Erythroblast (primary cell): ENCODE data around the gene CCDC197.
A peak's percentile ranks its signal among the peaks of the same experiment; 100 is the strongest.

Experiments
- DNase-seq, 2 experiments: peaks; one replicate each; lab custom pipeline; 2025; lab: John Stamatoyannopoulos, UW
- GATA1 ChIP-seq: IDR thresholded peaks from 2 replicates; pipeline ENCODE4 v1.6.1; 2011; ENCODE audit warnings: low read depth, mild to moderate bottlenecking, control low read depth, low read length, moderate library complexity
- POLR2A ChIP-seq: IDR thresholded peaks from 2 replicates; pipeline ENCODE4 v1.6.1; 2011; ENCODE audit warnings: mild to moderate bottlenecking, low read length

The CCDC197 gene

DNA sequence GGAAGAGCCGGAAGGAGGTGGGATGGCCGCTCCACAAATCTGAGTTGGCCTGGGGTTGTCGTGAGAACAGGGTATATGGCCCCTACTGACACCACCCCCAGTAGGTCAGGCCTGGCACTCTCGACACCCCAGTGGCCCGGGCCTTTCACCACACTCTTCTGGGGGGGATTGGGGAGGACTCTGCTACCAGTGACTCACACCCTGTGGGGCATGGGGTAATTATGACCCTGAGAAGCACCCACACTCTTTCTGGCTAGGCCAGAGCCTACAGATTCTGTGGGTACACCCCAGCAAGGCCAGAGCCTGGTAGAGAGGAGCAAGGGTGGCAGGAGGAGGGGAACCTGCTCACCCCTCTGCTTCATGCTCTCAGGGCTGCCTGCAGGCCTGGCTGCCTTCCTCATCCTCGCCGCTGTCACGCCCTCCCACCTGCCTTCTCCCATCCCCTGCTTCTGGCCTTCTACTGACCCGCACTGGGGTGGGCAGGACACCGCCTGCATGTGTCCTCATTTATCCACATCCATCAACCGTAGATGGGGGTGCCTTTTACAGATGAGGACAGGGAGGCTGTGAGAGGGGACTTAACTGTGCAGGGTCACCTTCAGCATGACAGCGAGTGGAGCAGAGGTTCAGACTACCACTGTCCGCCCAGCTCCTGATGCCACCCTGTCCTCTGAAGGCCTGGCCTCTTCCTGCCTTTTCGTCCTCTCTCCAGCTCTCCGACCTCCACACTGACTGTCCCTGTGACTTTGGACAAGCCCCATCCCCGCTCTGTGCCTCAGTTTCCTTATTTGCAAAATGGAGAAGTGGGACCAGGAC is 39.1 kb upstream of the CCDC197 start:
- TF ChIP-seq GATA1, result no peak
- no peak for TF ChIP-seq POLR2A
- no peak for DNase-seq

- no peak for TF ChIP-seq GATA1
- no peak for TF ChIP-seq POLR2A
- DNase-seq, result no peak
Measured at GRCh38 chr14:93958567-93959238, 38.4 kb upstream of the CCDC197 start.

DNA sequence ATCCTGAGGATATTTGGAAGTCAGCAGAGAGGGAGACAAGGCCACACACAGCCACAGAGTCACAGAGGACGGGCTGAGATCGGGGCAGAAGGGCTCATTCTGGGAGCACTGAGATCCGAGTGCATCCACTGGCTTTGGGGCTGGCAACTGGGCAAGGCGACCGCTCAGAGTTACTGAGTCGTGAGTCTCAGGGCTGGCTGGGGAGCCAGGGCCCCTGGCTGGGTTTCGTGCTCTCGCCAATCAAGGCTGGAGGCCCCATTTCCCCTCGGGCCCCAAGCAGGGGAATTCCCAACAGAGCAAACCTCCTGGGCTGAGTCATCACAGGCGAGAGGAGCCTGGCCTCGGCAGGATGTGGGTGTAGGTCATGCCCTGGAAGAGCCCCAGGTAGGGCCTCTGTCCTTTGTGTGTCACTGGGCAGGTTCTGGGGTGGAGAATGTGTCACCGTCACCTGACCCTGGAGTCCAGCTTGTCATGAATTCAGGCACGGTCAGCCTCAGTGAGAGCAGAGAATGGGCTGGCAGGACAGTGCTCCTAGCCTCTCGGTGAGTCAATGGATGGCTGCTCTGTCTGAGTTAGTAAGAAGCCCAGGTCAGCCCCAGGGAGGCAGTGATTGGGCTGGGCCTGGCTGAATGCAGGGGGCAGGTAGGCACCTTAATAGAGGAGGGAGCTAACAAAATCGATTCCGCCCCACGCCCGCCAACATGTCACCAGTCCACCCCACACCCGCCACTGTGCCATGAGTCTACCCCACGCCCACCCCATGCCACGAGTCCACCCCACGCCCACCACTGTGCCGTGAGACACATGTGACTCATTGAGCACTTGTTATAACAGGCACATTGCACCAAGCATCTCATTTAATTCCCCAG is 37.6 kb upstream of the CCDC197 start:
- TF ChIP-seq GATA1, result no peak
- TF ChIP-seq POLR2A, result no peak
- DNase-seq, result peak in 1 of 2 experiments; percentile 6

DNA sequence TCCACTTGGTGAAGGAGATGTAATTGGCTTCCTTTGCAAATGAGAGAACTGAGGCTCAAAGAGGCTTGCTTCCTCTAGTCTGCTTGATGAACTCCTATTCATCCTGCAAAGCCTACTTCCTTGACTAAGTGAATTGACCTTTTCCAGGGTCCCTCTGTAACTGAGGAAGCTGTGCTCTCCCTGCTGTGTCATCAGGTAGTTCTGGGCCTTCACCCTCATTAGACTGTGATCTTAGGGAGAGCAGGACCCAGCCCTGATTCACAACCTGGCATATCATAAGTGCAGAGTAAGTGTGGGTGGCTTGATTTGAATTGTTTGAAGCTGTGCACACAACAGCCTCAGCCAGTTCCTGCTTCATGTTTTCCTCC is 37.0 kb upstream of the CCDC197 start:
- no peak for DNase-seq
- TF ChIP-seq POLR2A (no peak), GATA1 (no peak)

DNA sequence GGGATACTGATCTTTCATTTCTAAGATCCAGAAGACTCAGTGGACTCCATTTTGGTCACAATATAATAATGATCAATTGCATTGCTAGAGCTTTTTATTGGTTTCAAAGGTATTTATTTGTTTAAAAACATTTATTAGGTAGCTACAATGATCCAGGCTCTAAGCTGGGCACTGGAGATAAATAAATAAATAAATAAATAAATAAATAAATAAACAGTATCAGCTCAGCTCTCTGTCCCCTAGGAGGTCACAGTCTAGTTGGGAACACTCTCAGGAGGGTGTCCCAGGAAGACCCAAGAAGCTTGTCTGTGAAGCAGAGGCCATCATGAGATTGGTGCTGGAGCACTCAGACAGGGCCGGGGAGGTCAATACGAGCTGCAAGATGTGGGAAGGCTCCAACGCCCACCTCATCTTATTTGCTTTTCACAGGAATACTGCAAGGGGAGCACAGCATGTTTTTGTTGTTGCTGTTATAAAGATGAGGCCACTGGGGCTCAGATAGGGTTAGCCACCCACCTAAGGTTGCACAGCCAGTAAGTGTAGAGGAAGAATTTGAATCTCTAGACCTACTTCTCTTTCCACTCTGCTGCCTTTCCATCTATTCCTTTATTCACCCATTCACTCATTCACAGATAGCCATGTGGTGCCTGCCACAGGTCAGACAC is 36.2 kb upstream of the CCDC197 start:
- no peak for DNase-seq
- TF ChIP-seq POLR2A (no peak), GATA1 (no peak)

DNA sequence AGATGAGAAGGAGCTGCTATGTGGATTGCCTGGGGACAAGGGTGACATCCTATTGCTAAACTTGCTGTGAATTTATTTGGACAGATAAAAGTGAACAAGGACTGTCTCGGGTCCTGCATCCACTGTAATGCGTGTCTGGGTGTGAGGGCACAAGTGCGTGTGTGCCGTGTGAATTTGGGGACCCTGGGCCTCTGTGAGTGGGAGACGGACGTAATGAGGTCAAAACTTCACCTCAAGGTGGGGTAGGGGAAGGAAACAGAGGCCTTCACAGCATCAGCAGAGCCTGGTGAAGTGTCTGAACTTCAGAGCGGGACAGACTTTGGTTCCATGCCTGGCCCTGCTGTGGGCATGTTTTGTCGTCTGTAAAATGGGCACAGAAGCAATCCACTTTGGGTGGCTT is 35.5 kb upstream of the CCDC197 start:
- DNase-seq, result no peak
- TF ChIP-seq GATA1 (no peak), POLR2A (no peak)

GRCh38 chr14:93962701-93963601 is 34.1 kb upstream of the CCDC197 start:
- no peak for DNase-seq

DNA sequence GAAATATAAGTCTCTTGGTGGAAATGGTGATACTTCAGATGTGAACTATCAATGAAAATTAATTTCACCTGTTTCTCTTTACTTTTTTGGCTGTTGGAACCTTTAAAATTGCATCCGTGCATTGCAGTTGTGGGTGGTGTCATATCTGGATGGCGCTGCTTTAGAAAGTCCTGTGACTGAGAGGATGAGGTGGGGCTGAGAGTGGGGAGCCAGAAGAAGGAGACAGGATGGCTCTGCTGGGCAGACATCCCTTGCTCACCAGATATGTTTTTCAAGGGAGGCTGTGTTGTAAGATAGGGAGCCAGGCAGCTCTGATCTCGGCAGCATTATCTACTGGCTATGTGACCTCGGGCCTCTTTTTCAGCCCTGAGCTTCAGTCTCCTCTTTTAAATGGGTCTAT is 33.4 kb upstream of the CCDC197 start:
- TF ChIP-seq GATA1 (no peak), POLR2A (no peak)
- DNase-seq, result peak in 1 of 2 experiments; percentile 7

More at GRCh38 chr14:93962701-93963601, 34.1 kb upstream of the CCDC197 start:
- TF ChIP-seq GATA1 (no peak), POLR2A (no peak)

DNA sequence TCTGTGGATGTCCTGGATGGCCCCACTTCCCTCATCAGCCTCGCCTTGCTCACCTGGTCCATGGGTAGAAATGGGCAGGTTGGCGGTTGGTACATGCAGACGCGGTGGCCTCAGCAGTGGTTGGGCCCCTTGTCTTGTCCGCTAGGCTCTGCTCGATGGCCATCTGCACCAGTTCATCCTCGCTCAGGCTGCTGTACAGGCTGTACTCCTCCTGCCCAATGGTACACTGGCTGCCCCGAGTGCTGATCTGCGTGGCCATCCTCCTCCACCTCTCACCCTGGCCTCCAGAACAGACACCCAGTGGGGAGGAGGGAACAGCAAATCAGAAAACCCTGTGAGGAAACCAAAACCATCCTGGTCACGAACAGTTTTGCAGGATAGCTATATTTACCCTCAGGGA is 32.8 kb upstream of the CCDC197 start:
- TF ChIP-seq POLR2A (no peak), GATA1 (no peak)
- no peak for DNase-seq

DNA sequence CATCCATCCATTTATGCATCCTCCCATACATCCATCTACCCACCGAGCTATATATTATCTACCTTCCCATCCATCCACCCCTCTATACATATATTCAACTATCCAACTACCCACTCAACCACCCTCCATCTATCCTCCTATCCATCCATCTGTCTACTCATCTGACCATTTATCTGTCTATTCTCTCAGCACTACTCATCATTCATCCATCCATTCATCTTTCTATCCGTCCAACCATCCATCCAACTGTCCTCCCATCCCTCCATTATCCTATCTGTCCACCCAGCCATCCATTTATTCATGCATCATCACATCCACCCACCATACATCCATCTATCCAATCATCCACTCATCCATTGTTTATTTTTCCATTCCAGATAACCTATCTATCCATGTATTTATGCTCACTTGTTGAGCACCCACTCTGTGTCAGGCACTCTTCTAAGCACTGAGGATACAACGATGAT is 32.2 kb upstream of the CCDC197 start:
- DNase-seq, result no peak
- TF ChIP-seq GATA1 (no peak), POLR2A (no peak)

DNA sequence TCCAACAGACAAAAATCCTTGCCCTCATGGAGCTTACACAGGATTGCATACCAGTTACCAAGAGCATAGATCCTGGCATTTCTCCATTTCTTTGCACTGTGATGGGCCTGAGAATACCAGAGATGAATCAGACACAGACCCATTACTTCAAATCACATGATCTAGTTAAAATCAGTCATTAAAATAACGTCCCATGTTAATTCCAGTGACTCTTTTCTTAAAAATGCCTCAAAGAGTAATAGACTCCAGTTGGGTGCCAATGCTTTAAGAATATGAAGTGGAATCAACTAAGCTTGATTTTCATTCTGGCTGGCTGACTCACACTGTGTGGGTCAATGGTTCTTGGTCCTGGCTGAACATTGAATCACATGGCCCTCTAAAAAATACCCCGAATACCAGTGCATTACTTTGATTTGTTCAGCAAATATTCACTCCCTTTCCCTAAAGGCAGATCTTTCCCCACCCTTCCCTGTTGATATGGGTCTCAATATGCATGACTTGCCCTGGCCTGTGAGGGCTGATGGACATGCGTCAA is 31.7 kb upstream of the CCDC197 start:
- DNase-seq, result no peak
- TF ChIP-seq POLR2A (no peak), GATA1 (no peak)

- no peak for TF ChIP-seq GATA1
- TF ChIP-seq POLR2A, result no peak
- DNase-seq, result no peak
Measured at GRCh38 chr14:93965946-93966474, 31.1 kb upstream of the CCDC197 start.

DNA sequence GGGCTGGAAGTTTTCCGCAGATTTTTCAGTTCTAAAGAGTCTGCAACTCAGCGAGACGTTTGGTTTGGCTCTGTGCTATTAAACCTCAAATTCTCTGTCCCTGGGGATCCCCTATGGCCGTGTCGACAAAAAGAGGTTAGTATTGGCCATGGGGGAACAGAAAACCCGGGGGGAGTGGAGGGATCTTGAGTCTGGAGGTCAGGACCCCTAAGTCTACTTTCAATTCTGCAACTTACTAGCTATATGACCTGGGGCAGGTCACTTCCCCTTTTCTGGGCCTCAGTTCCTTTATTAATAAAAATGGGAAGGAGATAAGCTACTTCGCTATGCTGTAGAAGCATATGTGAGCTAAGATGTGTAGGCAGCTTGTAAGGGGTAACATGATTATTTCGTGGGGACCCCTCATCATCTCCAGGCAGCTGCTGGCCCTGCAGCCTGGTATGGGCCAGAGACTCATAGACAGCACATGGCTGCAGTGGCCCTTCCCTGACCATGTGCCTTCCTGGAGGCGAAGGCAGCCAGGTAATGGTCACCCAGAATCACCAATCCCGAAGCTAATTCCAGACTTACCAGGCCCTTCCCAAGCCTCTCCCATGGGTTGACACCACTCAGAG is 29.4 kb upstream of the CCDC197 start:
- no peak for DNase-seq
- TF ChIP-seq GATA1, result no peak
- no peak for TF ChIP-seq POLR2A
